HTR-8/SVneo (cell line): ENCODE data around the gene SHLD2.
"Not testable (repeated sequence)": the region's sequence is repeated elsewhere in the genome, so short reads cannot be mapped to it uniquely, and the experiment has no call there.

ENCODE experiments used
- DNase-seq: peaks from one replicate; pipeline ENCODE4 v3.0.0; 2011; ENCODE audit warnings: low spot score, mixed read lengths; ENCODE audit not compliant: insufficient read length
- FAIRE-seq: peaks from 2 replicates; lab custom pipeline; 2011; peaks lifted over from hg19 to GRCh38; lab: Jason Lieb, UNC

Gene SHLD2

GRCh38 chr10:87083576-87084290 lies 11.3 kb upstream of the SHLD2 start:
- not testable (repeated sequence) for FAIRE-seq, DNase-seq

DNA sequence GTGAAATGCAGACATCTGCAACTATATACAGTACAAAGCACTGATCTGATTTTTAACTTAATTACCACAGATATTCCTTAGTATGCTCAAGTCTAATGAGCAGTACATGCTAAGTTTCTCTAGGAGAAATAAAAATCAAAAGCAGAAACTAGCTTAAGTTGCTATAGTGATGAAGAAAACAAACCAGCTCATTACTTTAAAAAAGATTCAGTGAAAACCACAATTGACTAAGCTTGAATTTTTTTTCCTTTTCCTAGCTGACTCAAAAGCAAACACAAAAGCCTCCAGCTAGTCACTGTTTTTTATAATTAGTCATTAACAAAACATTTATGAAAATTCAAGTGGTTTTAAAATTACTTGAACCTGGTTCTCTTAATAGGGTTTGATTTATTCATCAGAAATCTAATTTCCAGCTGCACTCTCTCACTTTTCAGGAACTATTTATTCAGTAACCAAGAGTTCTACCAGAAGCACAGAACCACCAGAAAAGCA lies 10.7 kb upstream of the SHLD2 start:
- not testable (repeated sequence) for FAIRE-seq, DNase-seq

GRCh38 chr10:87085537-87085936 lies 9.5 kb upstream of the SHLD2 start:
- DNase-seq (no peak), FAIRE-seq (no peak)

GRCh38 chr10:87089746-87090145 lies 5.3 kb upstream of the SHLD2 start:
- DNase-seq (no peak), FAIRE-seq (no peak)

GRCh38 chr10:87090779-87091178 lies 4.2 kb upstream of the SHLD2 start:
- DNase-seq, result no peak
- FAIRE-seq, result no peak

GRCh38 chr10:87092376-87092860 lies 2.6 kb upstream of the SHLD2 start:
- DNase-seq, result no peak
- no peak for FAIRE-seq

DNA sequence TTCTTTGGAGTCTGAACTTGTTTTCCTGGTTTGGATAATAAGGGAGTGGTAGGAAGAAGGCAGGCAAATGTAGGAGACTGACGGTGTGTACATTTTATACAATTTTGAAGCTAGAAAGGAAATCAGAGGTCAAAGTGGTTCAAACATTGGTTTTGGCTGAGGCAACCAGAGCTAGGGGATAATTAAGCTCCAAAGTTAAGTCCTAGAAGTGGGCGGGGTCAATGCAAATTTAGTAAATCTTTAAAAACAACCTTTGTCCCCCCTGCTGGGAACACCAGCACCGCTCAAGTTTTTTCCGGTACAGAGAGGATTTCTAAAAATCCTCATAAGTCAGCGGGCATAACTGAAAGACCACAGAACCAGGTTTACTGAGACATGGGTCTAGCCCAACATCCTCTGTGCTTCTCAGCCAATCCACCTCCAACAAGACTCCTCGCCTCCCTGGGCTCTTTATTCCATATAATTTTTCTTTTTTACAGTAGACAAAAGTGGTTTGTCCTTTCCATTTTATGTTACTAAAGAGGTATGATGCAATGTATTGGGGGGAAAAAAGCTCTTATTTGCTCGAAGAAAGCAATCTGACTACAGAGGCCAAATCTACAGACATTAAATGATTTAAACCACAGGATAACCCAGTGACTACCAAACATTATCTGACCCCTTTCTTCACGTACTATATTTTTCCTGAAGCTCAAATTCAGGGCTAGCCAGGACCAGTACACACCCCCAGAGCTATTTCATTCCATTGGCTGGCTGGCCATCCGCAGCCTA lies 2.0 kb upstream of the SHLD2 start:
- FAIRE-seq (no peak), DNase-seq (no peak)

GRCh38 chr10:87093632-87094372 lies 1.2 kb upstream of the SHLD2 start:
- no peak for DNase-seq
- peak; percentile 48 for FAIRE-seq

DNA sequence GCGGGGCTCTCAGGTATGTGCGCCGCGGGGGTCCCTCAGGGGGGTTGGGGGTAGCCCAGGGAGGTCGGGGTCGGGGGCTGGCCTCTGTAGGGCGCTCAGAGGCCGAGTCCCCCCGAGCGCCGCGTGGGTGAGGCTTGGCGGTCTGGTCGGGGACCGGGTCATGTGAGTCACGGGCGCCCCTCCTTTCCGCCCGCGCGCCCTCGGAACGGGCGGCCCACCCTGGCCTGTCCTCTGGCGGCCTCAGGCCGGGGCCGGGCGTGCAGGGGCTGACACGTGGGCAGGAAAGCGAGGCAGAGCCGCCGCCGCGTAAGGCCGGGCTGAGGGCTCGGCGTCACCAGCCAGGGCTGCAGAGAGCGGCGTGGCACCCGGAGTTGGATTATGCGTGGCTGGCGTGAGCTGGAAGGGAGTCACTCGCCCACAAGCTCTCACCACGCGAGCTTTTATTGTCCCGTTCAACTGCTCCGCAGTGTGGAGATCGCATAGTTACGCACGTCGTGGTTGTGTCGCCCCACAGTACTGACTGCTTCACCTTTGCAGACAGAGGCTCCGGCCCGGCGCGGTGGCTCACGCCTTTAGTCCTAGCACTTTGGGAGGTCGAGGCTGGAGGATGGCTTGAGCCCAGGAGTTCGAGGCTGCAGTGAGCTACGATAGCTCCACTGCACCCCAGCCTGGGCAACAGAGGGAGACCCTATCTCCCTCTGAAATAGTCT lies 385 bp downstream of the SHLD2 start:
- FAIRE-seq, result peak; percentile 65
- peak; percentile 75 for DNase-seq

GRCh38 chr10:87101996-87102395 lies 7.0 kb downstream of the SHLD2 start:
- DNase-seq, result no peak
- no peak for FAIRE-seq

GRCh38 chr10:87104727-87105126 lies 9.7 kb downstream of the SHLD2 start:
- not testable (repeated sequence) for FAIRE-seq, DNase-seq

GRCh38 chr10:87105446-87106124 lies 10.6 kb downstream of the SHLD2 start:
- FAIRE-seq (no peak), DNase-seq (no peak)

DNA sequence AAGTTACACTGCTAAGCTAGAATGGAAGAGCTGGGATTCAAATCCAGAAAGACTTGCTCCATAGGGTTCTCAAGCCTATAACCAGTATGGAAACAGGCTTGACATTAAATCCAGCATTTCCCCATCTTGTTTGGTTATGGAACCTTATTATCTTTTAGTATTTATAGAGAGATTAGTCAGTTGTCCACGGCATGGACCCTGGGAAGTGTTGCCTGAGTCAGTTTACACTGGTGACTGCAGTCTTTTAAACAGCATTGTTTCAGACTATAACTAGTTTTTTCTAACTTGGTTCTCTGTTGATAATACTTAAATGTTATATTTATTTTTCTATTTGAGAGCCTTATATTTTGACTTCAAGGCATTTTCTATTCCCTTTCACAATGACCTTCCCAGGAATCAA lies 23.1 kb downstream of the SHLD2 start:
- not testable (repeated sequence) for DNase-seq, FAIRE-seq

DNA sequence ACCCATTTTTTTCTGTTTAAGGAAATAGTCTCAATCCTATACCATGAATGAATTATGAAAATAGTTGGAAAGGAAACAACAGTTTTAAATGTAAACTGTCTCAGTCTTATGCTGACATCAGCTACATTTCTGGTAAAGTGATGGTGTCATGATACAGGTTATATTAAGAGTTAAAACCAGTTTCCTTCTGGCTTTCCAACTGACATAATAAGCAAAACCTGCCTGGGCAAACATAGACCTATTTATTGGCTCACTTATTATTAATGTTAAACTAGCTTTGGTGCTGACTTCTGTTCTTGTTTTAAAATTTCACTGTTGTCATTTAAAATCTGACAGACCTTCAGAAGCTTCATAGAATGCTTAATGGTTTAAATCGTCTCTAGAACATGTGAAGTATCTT lies 24.0 kb downstream of the SHLD2 start:
- not testable (repeated sequence) for FAIRE-seq, DNase-seq

DNA sequence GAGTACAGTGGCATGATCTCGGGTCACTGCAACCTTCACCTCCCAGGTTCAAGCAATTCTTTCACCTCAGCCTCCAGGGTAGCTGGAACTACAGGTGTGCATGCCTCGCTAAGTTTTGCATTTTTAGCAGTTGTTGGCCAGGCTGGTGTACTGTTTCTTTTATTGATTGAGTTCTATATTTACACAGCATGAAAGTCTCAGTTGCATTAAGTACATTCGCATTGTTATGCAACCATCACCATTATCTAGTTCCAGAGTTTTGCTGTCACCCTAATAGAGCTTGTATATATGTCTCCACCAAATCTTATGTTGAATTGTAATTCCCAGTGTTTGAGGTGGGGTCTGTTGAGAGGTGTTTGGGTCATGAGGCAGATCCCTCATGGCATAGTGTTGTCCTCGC lies 28.3 kb downstream of the SHLD2 start:
- DNase-seq, FAIRE-seq: not testable (repeated sequence)

- FAIRE-seq, DNase-seq: not testable (repeated sequence)
These were observed 32.0 kb downstream of the SHLD2 start for GRCh38 chr10:87127048-87127447.

- not testable (repeated sequence) for DNase-seq, FAIRE-seq
These were observed 32.7 kb downstream of the SHLD2 start for GRCh38 chr10:87127607-87128156.

GRCh38 chr10:87132176-87132575 lies 37.2 kb downstream of the SHLD2 start:
- FAIRE-seq, result not testable (repeated sequence)

DNA sequence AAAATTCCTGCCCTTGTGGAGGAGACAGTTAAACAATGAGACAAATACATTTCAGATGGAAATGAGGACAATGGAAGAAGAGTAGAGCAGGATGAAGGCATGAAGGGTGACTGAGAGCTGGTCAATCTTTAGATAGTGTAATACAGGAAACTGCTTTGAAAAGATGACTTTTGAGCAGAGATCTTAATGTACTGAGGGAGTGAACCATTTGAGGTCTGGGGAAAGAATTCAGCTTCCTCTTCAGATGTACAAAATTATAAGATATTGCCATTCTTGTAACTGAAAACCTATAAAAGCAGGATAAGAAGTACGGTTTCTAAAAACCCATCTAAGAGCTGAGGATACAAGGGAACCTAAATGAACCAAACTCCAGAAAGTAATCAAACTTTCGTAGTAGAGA lies 38.9 kb downstream of the SHLD2 start:
- FAIRE-seq, DNase-seq: not testable (repeated sequence)

More at GRCh38 chr10:87132176-87132575, 37.2 kb downstream of the SHLD2 start:
- DNase-seq, result not testable (repeated sequence)
